ENCODE data around the gene SH3RF2.
"Not testable (repeated sequence)": the region's sequence is repeated elsewhere in the genome, so short reads cannot be mapped to it uniquely, and the experiment has no call there.

SH3RF2 gene

DNA sequence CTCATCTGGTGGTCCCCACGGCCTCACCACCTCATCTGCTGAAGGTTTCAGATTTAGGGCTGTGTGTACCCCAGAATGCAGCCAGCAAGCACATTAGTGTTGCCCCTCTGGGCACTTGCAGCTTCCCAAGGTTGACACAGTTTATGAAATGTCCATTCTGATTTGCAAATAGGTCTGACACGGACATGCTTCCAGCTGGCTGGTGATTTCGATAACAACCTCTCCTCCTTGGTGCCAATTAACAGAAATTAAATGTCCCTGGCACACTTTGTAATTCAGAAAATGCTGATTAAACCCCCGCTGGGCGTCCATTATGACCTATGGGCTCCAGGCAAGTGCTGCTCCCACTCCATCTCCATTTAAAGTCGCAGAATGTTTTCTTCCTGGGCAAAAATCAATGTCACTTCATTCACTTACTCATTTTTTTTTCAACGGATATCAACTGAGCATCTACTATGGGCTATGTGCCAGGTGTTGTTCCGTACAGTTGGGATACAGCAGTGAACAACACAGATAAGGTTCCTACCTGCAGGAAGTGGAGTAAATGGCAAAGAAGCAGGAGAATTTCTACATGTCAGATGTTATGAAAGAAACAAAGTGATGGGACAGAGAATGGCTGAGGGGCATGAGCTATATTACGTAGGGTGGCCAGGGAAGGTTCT is 137.0 kb downstream of the SH3RF2 start:
- no peak for DNase-seq (ENCODE audit: low read depth in 2 of 2, low spot score in 1 of 2)

DNA sequence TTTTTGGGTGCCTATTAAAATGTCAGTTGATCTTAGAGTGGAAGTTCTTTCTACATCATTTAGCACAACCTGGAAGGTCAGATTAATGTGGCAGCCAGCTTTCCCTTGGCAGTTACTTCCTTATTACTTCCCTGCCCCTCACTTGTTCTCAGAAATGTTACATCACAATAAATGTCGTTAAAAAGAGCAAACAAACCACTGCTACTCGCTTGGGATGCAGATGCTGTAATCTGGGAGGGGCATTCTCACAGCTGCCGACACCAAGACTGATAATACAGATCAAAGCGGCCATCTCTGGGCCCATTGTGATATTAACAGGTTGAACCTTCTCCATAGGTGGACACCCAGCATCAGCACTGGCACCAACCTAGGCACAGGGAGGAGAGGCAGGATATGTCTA is 139.7 kb downstream of the SH3RF2 start:
- DNase-seq (ENCODE audit: low read depth in 2 of 2, low spot score in 1 of 2) = no peak

DNA sequence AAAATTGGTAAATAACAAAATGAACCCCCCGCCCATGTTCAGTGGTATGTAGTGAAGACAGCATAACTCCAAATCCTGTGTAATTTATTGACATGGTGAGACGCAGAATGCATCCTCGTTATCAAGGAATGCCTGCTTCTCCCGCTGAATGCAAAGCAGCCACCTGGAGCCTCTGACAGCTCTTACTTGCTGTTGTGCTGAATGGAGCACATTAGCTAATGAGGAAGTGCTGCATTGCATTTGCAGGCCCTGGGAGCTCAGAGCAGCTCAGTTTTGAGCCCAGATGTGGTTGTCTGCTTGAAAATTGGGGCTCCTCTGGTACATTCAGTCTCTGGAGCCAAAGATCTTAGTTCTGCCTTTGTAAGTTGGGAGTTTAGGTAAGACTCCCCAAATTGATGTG is 140.1 kb downstream of the SH3RF2 start:
- no peak for DNase-seq (ENCODE audit: low read depth in 2 of 2, low spot score in 1 of 2)

DNA sequence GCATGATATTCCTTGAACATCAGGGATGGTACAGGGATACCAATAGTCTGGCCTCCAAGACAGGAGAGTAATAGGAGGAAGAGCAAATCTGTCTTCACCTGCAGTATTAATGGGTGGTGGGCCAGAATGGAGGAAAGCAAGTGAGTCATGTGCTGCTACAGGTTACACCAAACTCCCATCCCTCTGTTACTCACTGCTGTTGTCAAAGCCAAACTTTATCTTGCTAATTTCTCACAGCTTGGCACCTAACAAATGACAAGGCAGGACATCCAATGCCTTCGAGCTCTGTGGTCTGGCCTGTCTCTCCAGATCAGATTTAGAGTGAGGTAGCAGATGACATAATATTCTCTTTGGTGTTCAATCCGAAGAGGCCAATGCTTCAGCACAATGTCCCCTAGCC is 142.2 kb downstream of the SH3RF2 start:
- no peak for DNase-seq (ENCODE audit: low read depth in 2 of 2, low spot score in 1 of 2)

DNA sequence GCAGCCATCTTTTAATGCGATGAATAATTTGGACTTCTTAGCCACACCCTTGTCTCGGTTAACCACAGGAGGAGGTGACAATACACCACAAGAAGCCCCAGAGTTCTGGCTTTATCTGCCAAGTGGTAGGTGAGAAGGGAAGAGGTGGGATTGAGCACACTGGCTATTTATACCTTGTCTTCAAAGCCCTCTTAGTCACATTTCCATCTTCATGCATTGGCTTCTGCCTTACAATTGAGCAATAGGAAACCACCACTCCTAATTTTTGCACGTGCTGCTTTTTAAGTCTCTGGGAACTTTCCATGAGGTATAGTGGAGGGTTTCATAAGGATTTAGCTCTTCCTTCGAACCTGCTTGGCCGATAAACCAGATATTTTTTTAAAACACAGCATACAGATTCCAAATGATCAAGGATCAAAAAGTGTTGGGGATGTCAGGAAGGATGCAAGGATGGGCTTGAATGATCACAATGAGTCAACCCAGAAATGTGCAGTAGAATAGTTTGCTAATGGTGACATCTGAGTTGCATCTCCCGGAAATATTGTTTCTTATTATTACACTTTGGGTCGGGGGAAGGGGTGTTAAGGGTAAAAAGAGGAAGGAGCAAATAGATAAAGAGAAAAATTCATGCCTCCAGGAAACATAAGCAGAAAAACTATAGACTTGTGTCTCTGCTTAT is 143.5 kb downstream of the SH3RF2 start:
- DNase-seq (ENCODE audit: low read depth in 2 of 2, low spot score in 1 of 2) = no peak

DNA sequence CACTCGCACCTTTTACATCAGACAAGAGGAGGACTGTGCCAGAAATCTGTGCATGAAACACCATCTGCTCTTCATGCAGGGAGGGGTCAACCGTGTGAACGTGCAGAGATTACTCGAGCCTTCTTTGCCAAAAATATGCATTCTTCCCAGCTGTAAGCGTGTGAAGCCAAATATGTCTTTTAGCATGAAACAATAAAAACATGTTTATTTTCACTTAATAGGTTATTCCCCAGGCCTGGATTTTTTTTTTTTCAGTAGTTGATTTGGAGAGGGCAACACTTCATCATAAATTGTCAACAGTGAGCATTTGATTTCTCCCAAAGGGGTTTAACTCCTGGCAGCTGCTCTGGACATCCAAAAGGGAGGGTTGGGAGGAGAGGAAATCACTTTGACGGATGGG is 145.2 kb downstream of the SH3RF2 start:
- DNase-seq (ENCODE audit: low read depth in 2 of 2, low spot score in 1 of 2) = no peak

DNA sequence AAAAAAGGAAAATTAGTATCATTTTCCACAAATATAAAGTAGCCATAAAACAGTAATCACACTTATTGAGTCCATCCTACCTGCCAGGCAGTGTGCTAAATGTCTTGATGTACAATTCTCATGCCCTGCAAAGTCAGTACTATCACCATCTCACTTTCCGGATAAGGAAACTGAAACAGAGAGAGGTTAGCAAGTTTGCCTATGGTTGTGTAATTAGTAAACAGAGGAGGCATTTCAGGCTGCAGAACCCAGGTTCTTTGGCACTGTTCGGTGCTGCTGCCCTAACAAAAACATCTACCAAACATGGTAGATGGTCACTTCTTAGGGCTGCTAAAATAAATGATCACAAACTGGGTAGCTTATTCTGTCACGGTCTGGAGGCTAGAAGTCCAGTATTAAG is 146.4 kb downstream of the SH3RF2 start:
- no peak for DNase-seq (ENCODE audit: low read depth in 2 of 2, low spot score in 1 of 2)

DNA sequence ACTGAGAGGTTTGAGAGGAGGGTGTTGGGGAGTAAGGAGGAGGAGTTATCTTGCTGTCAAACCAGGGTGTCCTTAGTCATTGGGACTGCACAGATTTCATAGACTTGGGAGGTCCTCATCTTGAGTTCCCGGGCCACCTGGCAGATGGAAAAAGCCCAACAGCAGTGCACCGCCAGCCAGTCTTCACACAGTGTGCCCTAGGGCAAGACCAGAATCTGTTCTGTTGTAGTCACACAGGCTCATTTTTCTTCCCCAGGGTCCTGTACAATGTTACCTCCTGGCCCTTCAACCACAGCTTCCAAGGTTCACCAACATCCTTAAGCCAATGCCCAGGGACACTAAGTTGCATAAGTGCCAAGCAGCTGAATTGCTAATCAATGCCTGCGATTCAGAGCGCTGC is 148.0 kb downstream of the SH3RF2 start:
- no peak for DNase-seq (ENCODE audit: low read depth in 2 of 2, low spot score in 1 of 2)

DNA sequence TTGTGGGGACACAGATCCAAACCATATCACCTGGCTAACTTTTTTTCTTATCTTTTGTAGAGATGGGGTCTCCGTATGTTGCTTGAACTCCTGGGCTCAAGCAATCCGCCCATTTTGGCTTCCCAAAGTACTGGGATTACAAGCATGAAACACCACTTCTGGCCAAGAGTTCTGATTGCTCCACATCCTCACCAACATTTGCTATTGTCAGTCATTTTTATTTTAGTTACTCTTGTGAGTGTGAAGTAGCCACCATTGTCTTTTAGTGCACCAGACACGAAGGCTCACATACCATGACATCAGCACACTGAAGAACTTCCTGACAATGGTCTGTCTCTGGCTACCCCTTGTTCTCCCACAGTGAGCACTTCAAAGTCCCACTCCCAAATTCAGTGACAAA is 151.7 kb downstream of the SH3RF2 start:
- no peak for DNase-seq (ENCODE audit: low read depth in 2 of 2, low spot score in 1 of 2)

DNA sequence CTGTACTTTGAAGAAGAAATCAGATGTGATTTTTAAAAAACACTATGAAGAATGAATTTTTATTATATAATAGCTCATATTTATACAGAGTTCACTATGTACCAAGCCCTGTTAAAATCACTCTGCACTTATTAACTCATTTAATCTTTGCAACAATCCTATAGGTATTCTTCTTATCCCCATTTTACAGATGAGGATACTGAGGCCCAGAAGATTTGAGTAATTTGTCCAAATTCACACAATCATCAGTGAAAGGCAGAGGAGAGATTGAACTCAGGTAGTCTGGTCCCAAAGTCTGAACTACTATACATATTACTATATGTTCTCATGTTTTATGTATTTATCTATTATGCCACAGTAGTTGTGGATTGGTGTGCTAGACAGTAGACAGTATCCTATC is 152.9 kb downstream of the SH3RF2 start:
- DNase-seq (ENCODE audit: low read depth in 2 of 2, low spot score in 1 of 2) = no peak

DNA sequence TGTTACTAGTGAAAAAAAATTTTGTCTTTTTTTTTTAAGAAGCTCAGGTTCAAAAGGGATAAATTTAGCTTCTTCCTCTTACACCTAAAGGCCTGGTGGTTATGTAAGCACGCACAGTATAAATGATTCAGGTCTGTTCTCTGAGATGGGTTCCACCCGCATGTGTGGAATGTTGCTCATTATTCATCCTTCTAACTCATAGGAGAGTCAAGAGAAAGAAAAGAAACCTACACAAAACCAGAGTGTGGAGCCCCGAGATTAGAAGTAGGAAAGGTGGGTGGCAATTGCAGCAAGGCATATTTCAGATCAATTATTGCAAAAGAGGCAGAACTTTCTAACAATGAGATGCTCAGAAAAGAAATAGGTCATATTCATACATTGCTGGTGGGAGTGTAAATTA is 155.5 kb downstream of the SH3RF2 start:
- no peak for DNase-seq (ENCODE audit: low read depth in 2 of 2, low spot score in 1 of 2)

DNA sequence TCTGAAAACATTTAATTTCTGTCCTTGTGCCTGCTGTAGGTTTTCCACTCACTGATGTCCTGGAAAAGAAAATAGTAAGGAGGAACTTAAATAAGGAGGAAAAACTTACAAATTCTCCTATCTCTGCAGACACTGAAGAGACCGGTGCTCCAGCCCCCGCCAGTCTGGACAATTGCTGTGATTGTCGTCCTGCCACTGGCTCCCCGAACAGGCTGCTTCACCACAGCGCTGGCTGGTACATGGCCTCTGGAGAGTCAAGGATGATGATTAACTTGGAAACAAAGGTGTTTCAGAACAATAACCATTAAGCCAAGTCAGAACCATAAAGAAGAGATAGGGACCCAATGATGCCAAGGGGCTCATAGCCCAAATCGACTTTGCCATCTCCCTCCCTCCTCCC is 161.7 kb downstream of the SH3RF2 start:
- no peak for DNase-seq (ENCODE audit: low read depth in 2 of 2, low spot score in 1 of 2)

DNA sequence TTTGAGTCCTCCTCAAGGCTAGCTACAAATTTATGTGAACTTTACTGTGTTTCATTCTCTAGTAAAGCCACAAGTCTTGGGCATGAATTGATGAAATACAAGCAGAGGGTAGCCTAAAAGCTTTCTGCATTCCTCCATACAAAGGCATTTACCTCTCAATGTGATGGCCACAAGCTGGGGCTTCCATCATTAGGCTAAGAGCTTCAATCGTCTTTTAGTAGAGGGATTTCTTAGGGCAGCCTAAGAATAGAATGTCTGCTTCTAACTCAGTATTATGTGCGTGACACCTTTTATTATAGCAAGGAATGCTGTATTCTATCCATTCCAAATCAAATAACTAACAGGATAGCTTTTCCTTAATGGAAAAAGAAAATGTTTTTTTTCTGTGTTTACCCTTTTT is 165.3 kb downstream of the SH3RF2 start:
- DNase-seq (ENCODE audit: low read depth in 2 of 2, low spot score in 1 of 2) = no peak

DNA sequence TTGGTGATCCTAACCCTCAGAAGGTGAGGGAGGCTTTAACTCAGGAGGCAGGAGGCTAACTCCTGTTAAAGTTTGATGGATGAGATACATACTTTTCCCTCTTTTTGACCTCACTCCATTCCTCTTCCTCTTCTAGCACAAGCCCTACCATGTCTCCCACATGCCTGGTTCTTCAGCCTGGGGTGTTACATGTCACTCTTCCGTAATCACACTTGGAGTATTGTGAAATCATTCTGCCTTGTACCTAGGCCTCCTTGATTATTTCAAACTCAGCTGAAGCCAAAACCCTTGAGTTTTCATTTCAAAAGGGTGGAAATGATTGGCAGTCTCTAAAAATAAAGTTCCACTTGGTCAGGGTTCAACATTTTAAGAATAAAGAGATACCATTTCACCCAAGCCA is 167.2 kb downstream of the SH3RF2 start:
- no peak for DNase-seq (ENCODE audit: low read depth in 2 of 2, low spot score in 1 of 2)

DNA sequence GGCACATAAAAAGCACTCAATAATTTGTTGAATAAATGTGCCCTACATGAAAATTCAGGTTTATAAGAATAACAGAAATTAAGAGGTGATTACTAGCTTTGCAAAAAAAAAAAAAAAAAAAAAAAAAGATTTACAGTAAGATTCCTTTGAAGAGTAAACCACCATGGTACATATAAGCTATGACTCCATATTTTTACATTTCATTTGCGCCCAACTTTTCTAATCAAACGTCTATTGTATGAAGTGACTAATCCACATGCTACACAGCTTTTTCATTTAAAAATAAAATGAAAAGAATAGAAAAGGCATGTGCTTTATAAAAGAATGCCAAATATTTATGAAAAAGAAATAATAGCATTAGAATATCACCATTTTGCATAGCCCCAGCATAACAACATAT is 169.1 kb downstream of the SH3RF2 start, which contains the start of gene PLAC8L1:
TSS of gene PLAC8L1 (minus strand) at position 101 of the 400 bp plus-strand sequence. CDS start 1,266 bp downstream, outside the sequence.
- DNase-seq (ENCODE audit: low read depth in 2 of 2, low spot score in 1 of 2) = no peak

DNA sequence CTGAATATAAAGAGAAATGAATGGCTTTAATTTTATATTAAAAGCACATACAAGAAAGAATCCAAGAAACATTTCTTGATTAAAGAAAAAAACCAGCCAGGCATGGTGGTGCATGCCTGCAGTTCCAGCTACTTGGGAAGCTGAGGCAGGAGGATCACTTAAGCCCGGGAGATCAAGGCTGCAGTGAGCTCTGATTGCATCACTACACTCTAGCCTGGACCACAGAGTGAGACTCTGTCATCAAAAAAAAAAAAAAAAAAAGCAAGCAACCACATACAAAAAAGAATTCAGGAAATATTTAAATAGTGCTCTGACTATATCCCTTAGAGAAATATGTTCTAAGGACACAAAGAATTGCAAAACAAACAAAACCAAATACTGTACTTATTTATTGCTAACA is 171.5 kb downstream of the SH3RF2 start:
- no peak for DNase-seq (ENCODE audit: low read depth in 2 of 2, low spot score in 1 of 2)

DNA sequence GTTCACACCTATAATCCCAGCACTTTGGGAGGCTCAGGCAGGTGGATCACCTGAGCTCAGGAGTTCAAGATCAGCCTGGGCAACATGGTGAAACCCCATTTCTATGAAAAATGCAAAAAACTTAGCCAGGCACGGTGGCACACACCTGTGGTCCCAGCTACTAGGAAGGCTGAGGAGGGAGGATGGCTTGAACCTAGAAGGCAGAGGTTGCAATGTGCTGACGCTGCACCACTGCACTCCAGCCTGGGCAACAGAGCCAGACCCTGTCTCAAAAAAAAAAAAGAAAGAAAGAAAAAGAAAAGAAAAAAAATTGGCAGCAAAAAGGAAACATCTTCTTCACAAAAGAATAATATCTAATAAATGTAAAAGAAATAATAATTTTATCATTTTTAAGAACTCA is 172.5 kb downstream of the SH3RF2 start:
- DNase-seq (ENCODE audit: low read depth in 2 of 2, low spot score in 1 of 2) = not testable (repeated sequence)

DNA sequence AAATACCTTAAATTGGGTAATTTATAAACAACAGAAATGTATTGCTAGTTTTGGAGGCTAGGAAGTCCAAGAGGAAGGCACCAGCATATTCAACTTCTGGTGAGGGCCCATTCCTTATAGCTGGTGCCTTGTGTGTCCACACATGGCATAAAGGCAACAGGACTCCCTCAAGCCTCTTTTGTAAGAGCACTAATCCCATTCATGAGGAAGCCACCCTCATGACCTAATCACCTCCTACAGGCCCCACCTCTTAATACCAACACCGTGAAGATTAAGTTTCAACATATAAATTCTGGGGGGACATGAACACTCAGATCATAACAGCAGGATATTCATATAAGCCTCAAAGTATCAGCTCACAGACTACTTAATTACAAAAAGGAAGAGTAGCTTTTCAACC is 173.0 kb downstream of the SH3RF2 start:
- no peak for DNase-seq (ENCODE audit: low read depth in 2 of 2, low spot score in 1 of 2)

DNA sequence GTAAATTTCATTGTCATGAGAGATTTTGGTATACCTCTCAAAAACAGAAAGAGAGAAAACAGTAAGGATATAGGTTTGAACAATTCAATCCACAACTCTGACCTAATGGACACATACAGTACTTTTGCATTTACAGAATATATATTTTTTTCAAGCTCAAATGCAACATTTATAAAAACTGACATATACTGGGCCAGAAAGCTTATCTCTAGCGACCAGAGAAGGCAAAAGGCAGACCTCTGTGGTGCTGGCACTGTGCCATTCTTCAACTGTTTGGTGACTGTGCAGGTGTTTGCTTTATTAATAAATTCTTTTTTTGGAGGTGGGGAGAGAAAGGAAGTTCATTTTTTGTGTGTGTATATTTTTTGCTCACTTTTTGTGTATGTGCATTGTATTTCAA is 175.0 kb downstream of the SH3RF2 start:
- DNase-seq (ENCODE audit: low read depth in 2 of 2, low spot score in 1 of 2) = no peak

DNA sequence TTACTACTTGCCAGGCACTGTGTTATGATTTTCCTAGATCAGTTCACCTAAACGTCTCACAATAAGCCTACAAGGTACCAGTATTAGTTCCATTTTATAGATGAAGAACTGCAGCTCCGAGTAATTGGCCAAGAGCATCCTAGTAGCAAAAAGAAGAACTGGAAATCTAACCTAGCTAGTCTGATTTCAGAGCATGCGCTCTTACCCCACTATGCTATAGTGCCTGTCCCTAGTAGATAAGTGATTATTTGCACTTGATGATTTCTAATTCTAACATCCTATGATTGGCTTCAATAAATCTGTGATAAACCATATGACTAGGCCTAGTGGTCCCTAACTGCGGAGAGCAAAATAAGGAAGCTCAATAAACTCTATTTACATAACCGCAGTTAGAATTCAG is 176.1 kb downstream of the SH3RF2 start:
- DNase-seq (ENCODE audit: low read depth in 2 of 2, low spot score in 1 of 2) = no peak
